GM12892 (cell line): ENCODE measurements around the gene BCDIN3D.

Experiments used
- POLR2A ChIP-seq: IDR thresholded peaks from 2 replicates; pipeline ENCODE4 v1.6.1; 2011; ENCODE audit warnings: low read depth, low read length, control low read depth
- POLR2AphosphoS5 ChIP-seq: IDR thresholded peaks from 2 replicates; pipeline ENCODE4 v1.6.1; 2011; ENCODE audit warnings: low read depth, low read length, control low read depth

DNA sequence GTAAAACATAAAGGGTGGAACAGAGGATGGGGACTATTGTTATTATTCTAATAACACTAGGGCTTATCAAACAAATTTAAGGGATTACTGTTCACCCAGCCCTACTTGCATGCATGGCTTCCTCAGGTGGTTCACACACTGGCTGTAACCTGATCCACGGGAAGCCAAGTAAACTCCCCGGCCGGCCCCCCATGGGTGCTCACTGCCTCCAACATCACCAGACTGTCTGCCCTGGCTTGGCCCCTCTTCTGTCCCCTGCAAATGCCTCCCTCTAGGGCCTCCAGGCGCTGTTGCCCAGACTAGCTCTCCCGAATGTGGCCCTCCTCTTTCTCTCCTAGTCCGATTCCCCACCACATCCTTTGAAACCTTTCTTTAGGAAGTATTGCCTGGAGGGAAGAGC is 42.2 kb upstream of the BCDIN3D start:
- no peak for TF ChIP-seq POLR2AphosphoS5
- TF ChIP-seq POLR2A = no peak
